Measurements from ENCODE around the gene IFI6. TPM values are rescaled to one million over a fixed set of nuclear protein-coding genes. Genes with fewer than 3 reads are reported as not detected.

Gene IFI6
- total and polyA plus RNA-seq, 2 of the 8 experiments (the other 6 are each of a cell fraction or from before 2014, with no cell fraction given), result 6.1 to 13.2 TPM

GRCh38 chr1:27668808-27669723 is 2.9 kb downstream of the IFI6 start:
- Histone ChIP-seq H3K4me3 (ENCODE audit: extremely low read depth in 1 of 4, insufficient read depth in 2 of 4, low read depth in 3 of 4, low read length in 4 of 4) (peak overlapping the region in 3 of 4 experiments; percentile 13 to 48 (median 15); a peak in 4 of 8 replicates), H3K36me3 (ENCODE audit: control insufficient read depth in 2 of 4, insufficient read depth in 4 of 4, low read length in 3 of 4) (no peaks in the 10 kb centered on the region), H2AK5ac (ENCODE audit: low read depth, low read length) (no peak overlapping the region), H3K4ac (replicated peaks; ENCODE audit: insufficient read length, low read depth, low read length) (no peak overlapping the region), H2BK20ac (ENCODE audit: low read length) (no peak overlapping the region), H3K4me1 (replicated peaks in 1 of 4; ENCODE audit: control insufficient read depth in 3 of 4, insufficient read depth in 4 of 4, low read length in 3 of 4) (peaks cover 2 to 11% (median 7%) of the 10 kb centered on the region in 4 experiments; a peak in 5 of 7 replicates), H2BK15ac (ENCODE audit: low read length) (0 out of 2 replicates have a peak overlapping the region, but pooled peaks have one; percentile 40), H3K79me1 (ENCODE audit: low read depth, low read length) (no peaks in the 10 kb centered on the region), H4K91ac (replicated peaks; ENCODE audit: insufficient read length, low read length) (no peak overlapping the region), H3K14ac (ENCODE audit: insufficient read length) (no peak overlapping the region), H3K4me2 (ENCODE audit: insufficient read depth in 1 of 2, low read depth in 2 of 2, low read length in 2 of 2) (peak overlapping the region; percentile 13 to 71; a peak in 3 of 4 replicates), H3K23ac (ENCODE audit: insufficient read length) (no peak overlapping the region), H3K23me2 (ENCODE audit: low read depth, low read length) (peaks cover 2% of the 10 kb centered on the region; the same call in 1 of the 2 replicates), H2BK120ac (replicated peaks; ENCODE audit: low read depth, low read length) (peak overlapping the region; percentile 7), H2AFZ (ENCODE audit: low read length) (peak overlapping the region; percentile 99), H3K27ac (ENCODE audit: low read depth, low read length) (no peak overlapping the region), H3K9ac (replicated peaks in 1 of 4; ENCODE audit: extremely low read depth in 1 of 4, low read depth in 3 of 4, low read length in 3 of 4) (no peak overlapping the region), H3K27me3 (replicated peaks in 1 of 4; ENCODE audit: control insufficient read depth in 3 of 4, extremely low read depth in 1 of 4, insufficient read depth in 3 of 4, low read length in 3 of 4) (peaks cover 0 to 7% (median 4%) of the 10 kb centered on the region in 4 experiments; a peak in 2 of 7 replicates), H3K18ac (ENCODE audit: extremely low read depth, low read length) (peak overlapping the region; percentile 93), H4K8ac (ENCODE audit: extremely low read depth, insufficient read depth, low read length) (no peak overlapping the region), H4K20me1 (replicated peaks in 1 of 2; ENCODE audit: control insufficient read depth in 1 of 2, insufficient read depth in 2 of 2, low read length in 2 of 2) (no peaks in the 10 kb centered on the region), H3K56ac (replicated peaks; ENCODE audit: insufficient read length, low read depth, low read length) (no peak overlapping the region), H2BK5ac (ENCODE audit: low read depth, low read length) (no peak overlapping the region), H3K9me3 (ENCODE audit: insufficient read depth in 2 of 2, low read depth in 1 of 2, low read length in 1 of 2) (no peaks in the 10 kb centered on the region), H2BK12ac (ENCODE audit: low read depth, low read length) (peak overlapping the region; percentile 80; the same call in 1 of the 2 replicates), H4K5ac (ENCODE audit: insufficient read length, low read depth, low read length) (no peak overlapping the region), H3K79me2 (ENCODE audit: control insufficient read depth in 1 of 2, insufficient read depth in 2 of 2, low read length in 2 of 2) (no peaks in the 10 kb centered on the region)
- CTCF ChIA-PET (ENCODE audit: partially characterized antibody), result interaction anchor here (0.5 to 13.1 kb wide), 49 partner anchors 9 to 563 kb away, joined by 3 to 472 read pairs (median 4); partner anchors contain the start of genes AHDC1, FAM76A, MAP3K6 and STX12
- WGBS, 2 experiments (ENCODE audit: extremely low coverage in 1 of 2, insufficient coverage in 1 of 2, insufficient read length in 1 of 2, insufficient replicate concordance in 2 of 2, low coverage in 1 of 2, low lambda C conversion rate in 2 of 2, missing lambda C conversion rate in 1 of 2), result 32% methylated on average over 36 of the region's 36 CpGs; no CpG with 5 or more reads in 1 of the 2 experiments
- DNase-seq (ENCODE audit: low read depth in 1 of 2, low spot score in 2 of 2) (peak in 1 of 2 experiments; percentile 99), FAIRE-seq (peak; percentile 39)
- POLR2A ChIA-PET (ENCODE audit: partially characterized antibody), result no interaction called here
- TF ChIP-seq, protein P1, sequence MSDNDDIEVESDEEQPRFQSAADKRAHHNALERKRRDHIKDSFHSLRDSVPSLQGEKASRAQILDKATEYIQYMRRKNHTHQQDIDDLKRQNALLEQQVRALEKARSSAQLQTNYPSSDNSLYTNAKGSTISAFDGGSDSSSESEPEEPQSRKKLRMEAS (IDR thresholded peaks at IDR 0.05), result peak; percentile 75
- TF ChIP-seq PHF8 (conservative IDR thresholded peaks at IDR 0.05; ENCODE audit: low read depth, low read length) (no peak), ASH2L (IDR thresholded peaks at IDR 0.05; ENCODE audit: low read length) (no peak), KDM1A (IDR thresholded peaks at IDR 0.05; ENCODE audit: borderline replicate concordance, low read length) (peak; percentile 43; the same call in 1 of the 2 replicates), TAF1 (IDR thresholded peaks at IDR 0.05; ENCODE audit: low read depth, low read length) (0 out of 2 replicates have a peak, but pooled peaks have one; percentile 41), RBBP5 (IDR thresholded peaks at IDR 0.05; ENCODE audit: borderline replicate concordance, low read depth, low read length) (no peak), TEAD4 (IDR thresholded peaks at IDR 0.05; ENCODE audit: low read depth, low read length) (no peak)
- TF ChIP-seq, protein P2, sequence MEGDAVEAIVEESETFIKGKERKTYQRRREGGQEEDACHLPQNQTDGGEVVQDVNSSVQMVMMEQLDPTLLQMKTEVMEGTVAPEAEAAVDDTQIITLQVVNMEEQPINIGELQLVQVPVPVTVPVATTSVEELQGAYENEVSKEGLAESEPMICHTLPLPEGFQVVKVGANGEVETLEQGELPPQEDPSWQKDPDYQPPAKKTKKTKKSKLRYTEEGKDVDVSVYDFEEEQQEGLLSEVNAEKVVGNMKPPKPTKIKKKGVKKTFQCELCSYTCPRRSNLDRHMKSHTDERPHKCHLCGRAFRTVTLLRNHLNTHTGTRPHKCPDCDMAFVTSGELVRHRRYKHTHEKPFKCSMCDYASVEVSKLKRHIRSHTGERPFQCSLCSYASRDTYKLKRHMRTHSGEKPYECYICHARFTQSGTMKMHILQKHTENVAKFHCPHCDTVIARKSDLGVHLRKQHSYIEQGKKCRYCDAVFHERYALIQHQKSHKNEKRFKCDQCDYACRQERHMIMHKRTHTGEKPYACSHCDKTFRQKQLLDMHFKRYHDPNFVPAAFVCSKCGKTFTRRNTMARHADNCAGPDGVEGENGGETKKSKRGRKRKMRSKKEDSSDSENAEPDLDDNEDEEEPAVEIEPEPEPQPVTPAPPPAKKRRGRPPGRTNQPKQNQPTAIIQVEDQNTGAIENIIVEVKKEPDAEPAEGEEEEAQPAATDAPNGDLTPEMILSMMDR (IDR thresholded peaks at IDR 0.05; ENCODE audit: control extremely low read depth in 1 of 3, insufficient read depth in 1 of 3, low read depth in 1 of 3, low read length in 3 of 3), result peak; percentile 80 to 96 (median 95)

All from H1 (cell line).